ENCODE results near the gene RAB14. TPM values are rescaled to one million over a fixed set of nuclear protein-coding genes. Genes with fewer than 3 reads are reported as not detected.

Gene RAB14
- total and polyA plus RNA-seq, 2 donors (not counting 1 experiment from before 2014, with no cell fraction given) = 20.4 to 52.6 TPM

DNA sequence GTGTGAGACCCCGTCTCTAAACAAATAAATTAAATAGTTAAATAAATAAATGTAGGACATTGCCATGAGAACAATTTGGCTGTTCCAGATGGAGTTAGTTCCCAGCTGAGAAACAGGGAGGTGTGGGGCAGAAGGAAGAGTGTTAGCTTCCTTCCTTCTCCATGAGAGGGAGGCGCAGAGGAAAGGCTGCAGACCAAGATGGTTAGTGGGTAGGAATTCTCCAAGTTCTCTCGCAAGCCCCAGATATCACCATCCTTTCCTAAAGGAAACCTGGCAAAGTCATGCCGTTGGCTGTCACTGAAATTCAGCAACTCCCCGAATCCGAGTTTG, 33.1 kb upstream of the RAB14 start:
- no peaks in the 10 kb centered on the region for H3K27me3 Mint-ChIP-seq
- intact Hi-C loops (cut with micrococcal nuclease) = no loop called here
- no peaks in the 10 kb centered on the region for H3K9me3 ChIP-seq (ENCODE audit: control extremely low read depth in 1 of 3, control insufficient read depth in 2 of 3, insufficient read depth in 1 of 3, low read length in 2 of 3)
- H3K79me2 ChIP-seq (ENCODE audit: control insufficient read depth, insufficient read depth, low read length) = no peaks in the 10 kb centered on the region
- no peak for TF ChIP-seq EZH2 (IDR thresholded peaks at IDR 0.05; ENCODE audit: borderline replicate concordance, insufficient read depth, low read depth, low read length, poor library complexity, severe bottlenecking)
- TF ChIP-seq, protein P1, sequence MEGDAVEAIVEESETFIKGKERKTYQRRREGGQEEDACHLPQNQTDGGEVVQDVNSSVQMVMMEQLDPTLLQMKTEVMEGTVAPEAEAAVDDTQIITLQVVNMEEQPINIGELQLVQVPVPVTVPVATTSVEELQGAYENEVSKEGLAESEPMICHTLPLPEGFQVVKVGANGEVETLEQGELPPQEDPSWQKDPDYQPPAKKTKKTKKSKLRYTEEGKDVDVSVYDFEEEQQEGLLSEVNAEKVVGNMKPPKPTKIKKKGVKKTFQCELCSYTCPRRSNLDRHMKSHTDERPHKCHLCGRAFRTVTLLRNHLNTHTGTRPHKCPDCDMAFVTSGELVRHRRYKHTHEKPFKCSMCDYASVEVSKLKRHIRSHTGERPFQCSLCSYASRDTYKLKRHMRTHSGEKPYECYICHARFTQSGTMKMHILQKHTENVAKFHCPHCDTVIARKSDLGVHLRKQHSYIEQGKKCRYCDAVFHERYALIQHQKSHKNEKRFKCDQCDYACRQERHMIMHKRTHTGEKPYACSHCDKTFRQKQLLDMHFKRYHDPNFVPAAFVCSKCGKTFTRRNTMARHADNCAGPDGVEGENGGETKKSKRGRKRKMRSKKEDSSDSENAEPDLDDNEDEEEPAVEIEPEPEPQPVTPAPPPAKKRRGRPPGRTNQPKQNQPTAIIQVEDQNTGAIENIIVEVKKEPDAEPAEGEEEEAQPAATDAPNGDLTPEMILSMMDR (IDR thresholded peaks at IDR 0.05) = no peak
- H3K4me1 ChIP-seq (ENCODE audit: control insufficient read depth in 2 of 2, insufficient read depth in 2 of 2, low read length in 2 of 2) = no peaks in the 10 kb centered on the region
- H3K4me3 ChIP-seq (ENCODE audit: control extremely low read depth in 1 of 5, extremely low read depth in 1 of 5, insufficient read depth in 1 of 5, low read depth in 2 of 5, low read length in 4 of 5) = no peak overlapping the region
- WGBS (ENCODE audit: insufficient coverage) = 97% methylated on average over 4 of the region's 6 CpGs
- no peaks in the 10 kb centered on the region for H3K27me3 ChIP-seq (replicated peaks in 1 of 4; ENCODE audit: control extremely low read depth in 1 of 4, control insufficient read depth in 3 of 4, insufficient read depth in 4 of 4, low read length in 3 of 4)
- no peak overlapping the region for H3K4me3 Mint-ChIP-seq
- H3K27ac ChIP-seq (ENCODE audit: low read length in 2 of 2) = no peak overlapping the region
- no peak overlapping the region for H3K9ac ChIP-seq (ENCODE audit: low read length)
- no peaks in the 10 kb centered on the region for H3K4me1 Mint-ChIP-seq
- DNase-seq (no peak), ATAC-seq (ENCODE audit: low read depth) (no peak)
- no peak overlapping the region for H2AFZ ChIP-seq (ENCODE audit: insufficient read depth, low read depth, low read length, poor library complexity, severe bottlenecking)
- H4K20me1 ChIP-seq (ENCODE audit: control insufficient read depth, insufficient read depth, low read length, poor library complexity, severe bottlenecking) = no peaks in the 10 kb centered on the region
- POLR2A ChIA-PET = no interaction called here
- peaks cover 7 to 55% of the 10 kb centered on the region in 2 experiments for H3K36me3 ChIP-seq (replicated peaks in 1 of 2; ENCODE audit: control extremely low read depth in 1 of 2, control insufficient read depth in 1 of 2, extremely low read depth in 1 of 2, insufficient read depth in 2 of 2, low read length in 1 of 2)
- no peak overlapping the region for H3K4me2 ChIP-seq (replicated peaks; ENCODE audit: low read depth, low read length, poor library complexity, severe bottlenecking)
- H3K27ac Mint-ChIP-seq = no peak overlapping the region
- H3K9me3 Mint-ChIP-seq (ENCODE audit: insufficient read depth) = no peaks in the 10 kb centered on the region
- CTCF ChIA-PET = interaction anchor here (0.7 kb wide), 1 partner anchor 85 kb away, joined by 3 read pairs; no protein-coding TSS in a partner anchor

DNA sequence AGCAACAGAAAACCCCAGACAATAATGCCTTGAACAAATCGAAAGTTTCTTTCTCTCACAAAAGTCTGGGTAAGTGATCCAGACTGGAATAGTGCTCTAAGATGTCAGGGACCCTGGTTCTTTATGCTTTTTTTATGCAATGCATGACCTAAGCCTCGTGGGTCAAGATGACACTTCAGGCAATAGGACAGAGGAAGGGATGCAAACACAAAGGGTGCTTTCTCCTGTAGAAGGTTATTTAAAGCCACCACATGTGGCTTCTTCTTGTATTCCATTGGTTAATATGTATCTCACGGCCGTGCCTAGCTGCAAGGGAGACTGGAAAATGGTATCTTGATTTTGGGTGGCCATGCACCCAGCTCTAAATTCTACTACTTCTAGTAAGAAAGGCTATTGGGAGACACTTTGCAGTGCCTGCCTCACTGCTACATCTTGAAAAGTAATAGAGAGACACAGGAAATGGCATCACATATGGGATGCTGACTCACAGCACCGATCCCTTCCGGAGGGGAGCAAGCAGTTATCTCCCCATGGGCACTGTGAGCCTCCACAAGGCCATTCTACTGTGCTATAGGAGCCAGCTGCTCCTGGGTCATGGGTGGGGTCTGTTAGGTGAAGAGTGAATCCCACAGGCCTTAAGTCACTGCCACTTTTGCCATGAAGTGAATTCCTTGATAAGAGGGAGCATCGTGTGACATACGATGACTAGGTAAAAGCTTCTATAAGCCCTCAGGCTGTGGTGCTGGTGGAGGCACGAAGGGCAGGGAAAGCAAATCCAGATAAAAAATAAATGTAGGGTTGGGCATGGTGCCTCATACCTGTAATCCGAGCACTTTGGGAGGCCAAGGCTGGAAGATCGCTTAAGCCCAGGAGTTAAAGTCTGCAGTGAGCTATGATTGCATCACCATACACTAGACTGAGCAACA, 32.5 kb upstream of the RAB14 start:
- WGBS (ENCODE audit: insufficient coverage) = 95% methylated on average over 8 of the region's 11 CpGs
- ChIA-PET POLR2A (no interaction called here), CTCF (interaction anchor here (1.7 kb wide), 1 partner anchor 21 kb away, joined by 5 read pairs; no protein-coding TSS in a partner anchor)
- Mint-ChIP-seq H3K4me3 (no peak overlapping the region), H3K9me3 (ENCODE audit: insufficient read depth) (no peaks in the 10 kb centered on the region), H3K27ac (no peak overlapping the region), H3K4me1 (no peaks in the 10 kb centered on the region), H3K27me3 (no peaks in the 10 kb centered on the region)
- Histone ChIP-seq H3K36me3 (replicated peaks in 1 of 2; ENCODE audit: control extremely low read depth in 1 of 2, control insufficient read depth in 1 of 2, extremely low read depth in 1 of 2, insufficient read depth in 2 of 2, low read length in 1 of 2) (peaks cover 3 to 51% of the 10 kb centered on the region in 2 experiments), H3K4me1 (ENCODE audit: control insufficient read depth in 2 of 2, insufficient read depth in 2 of 2, low read length in 2 of 2) (no peaks in the 10 kb centered on the region), H3K79me2 (ENCODE audit: control insufficient read depth, insufficient read depth, low read length) (no peaks in the 10 kb centered on the region), H4K20me1 (ENCODE audit: control insufficient read depth, insufficient read depth, low read length, poor library complexity, severe bottlenecking) (no peaks in the 10 kb centered on the region), H3K27ac (ENCODE audit: low read length in 2 of 2) (no peak overlapping the region), H3K9me3 (ENCODE audit: control extremely low read depth in 1 of 3, control insufficient read depth in 2 of 3, insufficient read depth in 1 of 3, low read length in 2 of 3) (no peaks in the 10 kb centered on the region), H3K27me3 (replicated peaks in 1 of 4; ENCODE audit: control extremely low read depth in 1 of 4, control insufficient read depth in 3 of 4, insufficient read depth in 4 of 4, low read length in 3 of 4) (no peaks in the 10 kb centered on the region), H3K4me3 (ENCODE audit: control extremely low read depth in 1 of 5, extremely low read depth in 1 of 5, insufficient read depth in 1 of 5, low read depth in 2 of 5, low read length in 4 of 5) (no peak overlapping the region), H3K9ac (ENCODE audit: low read length) (no peak overlapping the region), H3K4me2 (replicated peaks; ENCODE audit: low read depth, low read length, poor library complexity, severe bottlenecking) (no peak overlapping the region), H2AFZ (ENCODE audit: insufficient read depth, low read depth, low read length, poor library complexity, severe bottlenecking) (no peak overlapping the region)
- ATAC-seq (ENCODE audit: low read depth) = no peak
- intact Hi-C loops (cut with micrococcal nuclease) = no loop called here
- TF ChIP-seq, protein P1 (IDR thresholded peaks at IDR 0.05) = no peak
- no peak for TF ChIP-seq EZH2 (IDR thresholded peaks at IDR 0.05; ENCODE audit: borderline replicate concordance, insufficient read depth, low read depth, low read length, poor library complexity, severe bottlenecking)
- DNase-seq = no peak
